ENCODE results near the gene VPS51. TPM values are rescaled to one million over a fixed set of nuclear protein-coding genes. Genes with fewer than 3 reads are reported as not detected.

VPS51 gene
- total and polyA plus RNA-seq, 2 of the 13 experiments (the other 11 are each of a cell fraction or from before 2014, with no cell fraction given) = 76.3 to 90.6 TPM

- TF ChIP-seq, protein P1, sequence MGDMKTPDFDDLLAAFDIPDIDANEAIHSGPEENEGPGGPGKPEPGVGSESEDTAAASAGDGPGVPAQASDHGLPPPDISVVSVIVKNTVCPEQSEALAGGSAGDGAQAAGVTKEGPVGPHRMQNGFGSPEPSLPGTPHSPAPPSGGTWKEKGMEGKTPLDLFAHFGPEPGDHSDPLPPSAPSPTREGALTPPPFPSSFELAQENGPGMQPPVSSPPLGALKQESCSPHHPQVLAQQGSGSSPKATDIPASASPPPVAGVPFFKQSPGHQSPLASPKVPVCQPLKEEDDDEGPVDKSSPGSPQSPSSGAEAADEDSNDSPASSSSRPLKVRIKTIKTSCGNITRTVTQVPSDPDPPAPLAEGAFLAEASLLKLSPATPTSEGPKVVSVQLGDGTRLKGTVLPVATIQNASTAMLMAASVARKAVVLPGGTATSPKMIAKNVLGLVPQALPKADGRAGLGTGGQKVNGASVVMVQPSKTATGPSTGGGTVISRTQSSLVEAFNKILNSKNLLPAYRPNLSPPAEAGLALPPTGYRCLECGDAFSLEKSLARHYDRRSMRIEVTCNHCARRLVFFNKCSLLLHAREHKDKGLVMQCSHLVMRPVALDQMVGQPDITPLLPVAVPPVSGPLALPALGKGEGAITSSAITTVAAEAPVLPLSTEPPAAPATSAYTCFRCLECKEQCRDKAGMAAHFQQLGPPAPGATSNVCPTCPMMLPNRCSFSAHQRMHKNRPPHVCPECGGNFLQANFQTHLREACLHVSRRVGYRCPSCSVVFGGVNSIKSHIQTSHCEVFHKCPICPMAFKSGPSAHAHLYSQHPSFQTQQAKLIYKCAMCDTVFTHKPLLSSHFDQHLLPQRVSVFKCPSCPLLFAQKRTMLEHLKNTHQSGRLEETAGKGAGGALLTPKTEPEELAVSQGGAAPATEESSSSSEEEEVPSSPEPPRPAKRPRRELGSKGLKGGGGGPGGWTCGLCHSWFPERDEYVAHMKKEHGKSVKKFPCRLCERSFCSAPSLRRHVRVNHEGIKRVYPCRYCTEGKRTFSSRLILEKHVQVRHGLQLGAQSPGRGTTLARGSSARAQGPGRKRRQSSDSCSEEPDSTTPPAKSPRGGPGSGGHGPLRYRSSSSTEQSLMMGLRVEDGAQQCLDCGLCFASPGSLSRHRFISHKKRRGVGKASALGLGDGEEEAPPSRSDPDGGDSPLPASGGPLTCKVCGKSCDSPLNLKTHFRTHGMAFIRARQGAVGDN (CRISPR knock-in tag; IDR thresholded peaks at IDR 0.05) = peak; percentile 58; the same call in 1 of the 2 replicates
- TF ChIP-seq ZFP62 (CRISPR knock-in tag; IDR thresholded peaks at IDR 0.05) (no peak), TBL1XR1 (IDR thresholded peaks at IDR 0.05; ENCODE audit: borderline replicate concordance, low read length, partially characterized antibody) (no peak), TOPORS (CRISPR knock-in tag; IDR thresholded peaks at IDR 0.05) (peak; percentile 31; the same call in 1 of the 2 replicates), THAP8 (CRISPR knock-in tag; IDR thresholded peaks at IDR 0.05; ENCODE audit: borderline replicate concordance) (0 out of 2 replicates have a peak, but pooled peaks have one; percentile 13), ZZZ3 (CRISPR knock-in tag; IDR thresholded peaks at IDR 0.05; ENCODE audit: borderline replicate concordance) (0 out of 2 replicates have a peak, but pooled peaks have one; percentile 42), ZNF101 (CRISPR knock-in tag; IDR thresholded peaks at IDR 0.05; ENCODE audit: borderline replicate concordance, low read depth) (no peak), ZNF772 (CRISPR knock-in tag; IDR thresholded peaks at IDR 0.05) (no peak), SMARCC2 (IDR thresholded peaks at IDR 0.05) (no peak), MYPOP (CRISPR knock-in tag; IDR thresholded peaks at IDR 0.05) (no peak), ZNF790 (CRISPR knock-in tag; IDR thresholded peaks at IDR 0.05; ENCODE audit: borderline replicate concordance) (no peak), TMF1 (CRISPR knock-in tag; IDR thresholded peaks at IDR 0.05; ENCODE audit: low read depth) (0 out of 2 replicates have a peak, but pooled peaks have one; percentile 14), GABPB1 (CRISPR knock-in tag; IDR thresholded peaks at IDR 0.05) (peak; percentile 77; the same call in 1 of the 2 replicates), ZNF709 (CRISPR knock-in tag; IDR thresholded peaks at IDR 0.05) (peak; percentile 45; the same call in 1 of the 2 replicates), ELF4 (CRISPR knock-in tag; IDR thresholded peaks at IDR 0.05; ENCODE audit: borderline replicate concordance) (no peak), ZBTB38 (CRISPR knock-in tag; IDR thresholded peaks at IDR 0.05) (peak; percentile 35; the same call in 1 of the 2 replicates), PTBP1 (IDR thresholded peaks at IDR 0.05; ENCODE audit: low read depth, low read length, poor library complexity, severe bottlenecking) (peak; percentile 19)
- TF ChIP-seq, protein P2, sequence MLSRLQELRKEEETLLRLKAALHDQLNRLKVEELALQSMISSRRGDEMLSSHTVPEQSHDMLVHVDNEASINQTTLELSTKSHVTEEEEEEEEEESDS (CRISPR knock-in tag; IDR thresholded peaks at IDR 0.05; ENCODE audit: borderline replicate concordance) = 0 out of 2 replicates have a peak, but pooled peaks have one; percentile 28
- TF ChIP-seq, protein P3, sequence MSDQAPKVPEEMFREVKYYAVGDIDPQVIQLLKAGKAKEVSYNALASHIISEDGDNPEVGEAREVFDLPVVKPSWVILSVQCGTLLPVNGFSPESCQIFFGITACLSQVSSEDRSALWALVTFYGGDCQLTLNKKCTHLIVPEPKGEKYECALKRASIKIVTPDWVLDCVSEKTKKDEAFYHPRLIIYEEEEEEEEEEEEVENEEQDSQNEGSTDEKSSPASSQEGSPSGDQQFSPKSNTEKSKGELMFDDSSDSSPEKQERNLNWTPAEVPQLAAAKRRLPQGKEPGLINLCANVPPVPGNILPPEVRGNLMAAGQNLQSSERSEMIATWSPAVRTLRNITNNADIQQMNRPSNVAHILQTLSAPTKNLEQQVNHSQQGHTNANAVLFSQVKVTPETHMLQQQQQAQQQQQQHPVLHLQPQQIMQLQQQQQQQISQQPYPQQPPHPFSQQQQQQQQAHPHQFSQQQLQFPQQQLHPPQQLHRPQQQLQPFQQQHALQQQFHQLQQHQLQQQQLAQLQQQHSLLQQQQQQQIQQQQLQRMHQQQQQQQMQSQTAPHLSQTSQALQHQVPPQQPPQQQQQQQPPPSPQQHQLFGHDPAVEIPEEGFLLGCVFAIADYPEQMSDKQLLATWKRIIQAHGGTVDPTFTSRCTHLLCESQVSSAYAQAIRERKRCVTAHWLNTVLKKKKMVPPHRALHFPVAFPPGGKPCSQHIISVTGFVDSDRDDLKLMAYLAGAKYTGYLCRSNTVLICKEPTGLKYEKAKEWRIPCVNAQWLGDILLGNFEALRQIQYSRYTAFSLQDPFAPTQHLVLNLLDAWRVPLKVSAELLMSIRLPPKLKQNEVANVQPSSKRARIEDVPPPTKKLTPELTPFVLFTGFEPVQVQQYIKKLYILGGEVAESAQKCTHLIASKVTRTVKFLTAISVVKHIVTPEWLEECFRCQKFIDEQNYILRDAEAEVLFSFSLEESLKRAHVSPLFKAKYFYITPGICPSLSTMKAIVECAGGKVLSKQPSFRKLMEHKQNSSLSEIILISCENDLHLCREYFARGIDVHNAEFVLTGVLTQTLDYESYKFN (CRISPR knock-in tag; conservative IDR thresholded peaks at IDR 0.05) = 0 out of 2 replicates have a peak, but pooled peaks have one; percentile 35
These were observed 15.2 kb downstream of the VPS51 start (continued) for GRCh38 chr11:65111159-65111743.
